Measurements from ENCODE around the gene CCDC127. TPM values are rescaled to one million over a fixed set of nuclear protein-coding genes. Genes with fewer than 3 reads are reported as not detected.

CCDC127 gene
- total RNA-seq, 1 experiment from 2014 or later, result 10.5 TPM

GRCh38 chr5:162190-162564 is 55.8 kb downstream of the CCDC127 start:
- POLR2A ChIA-PET, result no interaction called here

GRCh38 chr5:161803-162110 is 56.2 kb downstream of the CCDC127 start:
- Histone ChIP-seq H3K27me3 (replicated peaks; ENCODE audit: control insufficient read depth, insufficient read depth, low read length) (no peaks in the 10 kb centered on the region), H3K4me1 (no peaks in the 10 kb centered on the region), H3K4me3 (ENCODE audit: low read depth, low read length) (no peak overlapping the region), H3K36me3 (ENCODE audit: control insufficient read depth, insufficient read depth, low read length) (no peaks in the 10 kb centered on the region; the same call in 1 of the 2 replicates), H3K9me3 (no peaks in the 10 kb centered on the region)
- peaks cover 50% of the 10 kb centered on the region for H3K36me3 Mint-ChIP-seq (ENCODE audit: insufficient read depth, unreplicated experiment)
- H3K4me1 Mint-ChIP-seq (ENCODE audit: low read depth, unreplicated experiment), result no peaks in the 10 kb centered on the region
- H3K27ac Mint-ChIP-seq (ENCODE audit: unreplicated experiment), result no peak overlapping the region
- POLR2A ChIA-PET, result no interaction called here
- no TSS peak for BruUV-seq (replicated peaks)
- TF ChIP-seq CTCF (IDR thresholded peaks at IDR 0.05; ENCODE audit: insufficient read depth in 1 of 2, low read depth in 1 of 2, low read length in 1 of 2, severe bottlenecking in 1 of 2, unreplicated experiment in 1 of 2), result no peak
- DNase-seq, result no peak
- H3K27me3 Mint-ChIP-seq (ENCODE audit: insufficient read depth, unreplicated experiment), result no peaks in the 10 kb centered on the region
- H3K4me3 Mint-ChIP-seq (ENCODE audit: unreplicated experiment), result no peak overlapping the region
- CTCF ChIA-PET, result no interaction called here
- H3K9me3 Mint-ChIP-seq (ENCODE audit: unreplicated experiment), result no peaks in the 10 kb centered on the region
- intact Hi-C loops (cut with micrococcal nuclease; ENCODE audit: unreplicated experiment), result no loop called here

More at GRCh38 chr5:162190-162564, 55.8 kb downstream of the CCDC127 start:
- Mint-ChIP-seq H3K36me3 (ENCODE audit: insufficient read depth, unreplicated experiment) (peaks cover 48% of the 10 kb centered on the region), H3K9me3 (ENCODE audit: unreplicated experiment) (no peaks in the 10 kb centered on the region), H3K4me1 (ENCODE audit: low read depth, unreplicated experiment) (no peaks in the 10 kb centered on the region), H3K27ac (ENCODE audit: unreplicated experiment) (no peak overlapping the region), H3K27me3 (ENCODE audit: insufficient read depth, unreplicated experiment) (no peaks in the 10 kb centered on the region), H3K4me3 (ENCODE audit: unreplicated experiment) (no peak overlapping the region)
- BruUV-seq (replicated peaks), result no TSS peak
- H3K4me3 ChIP-seq (ENCODE audit: low read depth, low read length), result no peak overlapping the region
- TF ChIP-seq CTCF (IDR thresholded peaks at IDR 0.05; ENCODE audit: insufficient read depth in 1 of 2, low read depth in 1 of 2, low read length in 1 of 2, severe bottlenecking in 1 of 2, unreplicated experiment in 1 of 2), result no peak
- no peaks in the 10 kb centered on the region for H3K9me3 ChIP-seq
- CTCF ChIA-PET, result no interaction called here
- DNase-seq, result no peak
- no peaks in the 10 kb centered on the region for H3K4me1 ChIP-seq
- intact Hi-C loops (cut with micrococcal nuclease; ENCODE audit: unreplicated experiment), result no loop called here
- no peaks in the 10 kb centered on the region for H3K27me3 ChIP-seq (replicated peaks; ENCODE audit: control insufficient read depth, insufficient read depth, low read length)
- H3K36me3 ChIP-seq (ENCODE audit: control insufficient read depth, insufficient read depth, low read length), result no peaks in the 10 kb centered on the region; the same call in 1 of the 2 replicates

- H3K36me3 ChIP-seq (ENCODE audit: control insufficient read depth, insufficient read depth, low read length), result no peaks in the 10 kb centered on the region; the same call in 1 of the 2 replicates
- no peaks in the 10 kb centered on the region for H3K27me3 Mint-ChIP-seq (ENCODE audit: insufficient read depth, unreplicated experiment)
- H3K4me3 ChIP-seq (ENCODE audit: low read depth, low read length), result no peak overlapping the region
- no peaks in the 10 kb centered on the region for H3K27me3 ChIP-seq (replicated peaks; ENCODE audit: control insufficient read depth, insufficient read depth, low read length)
- DNase-seq, result no peak
- no TSS peak for BruUV-seq (replicated peaks)
- no peaks in the 10 kb centered on the region for H3K4me1 Mint-ChIP-seq (ENCODE audit: low read depth, unreplicated experiment)
- TF ChIP-seq CTCF (IDR thresholded peaks at IDR 0.05; ENCODE audit: insufficient read depth in 1 of 2, low read depth in 1 of 2, low read length in 1 of 2, severe bottlenecking in 1 of 2, unreplicated experiment in 1 of 2), result no peak
- H3K27ac Mint-ChIP-seq (ENCODE audit: unreplicated experiment), result no peak overlapping the region
- no peak overlapping the region for H3K4me3 Mint-ChIP-seq (ENCODE audit: unreplicated experiment)
- ChIA-PET POLR2A (no interaction called here), CTCF (no interaction called here)
- H3K4me1 ChIP-seq, result no peaks in the 10 kb centered on the region
- H3K36me3 Mint-ChIP-seq (ENCODE audit: insufficient read depth, unreplicated experiment), result peaks cover 50% of the 10 kb centered on the region
- no peaks in the 10 kb centered on the region for H3K9me3 Mint-ChIP-seq (ENCODE audit: unreplicated experiment)
- intact Hi-C loops (cut with micrococcal nuclease; ENCODE audit: unreplicated experiment), result no loop called here
- no peaks in the 10 kb centered on the region for H3K9me3 ChIP-seq
Measured at GRCh38 chr5:160921-161802, 56.8 kb downstream of the CCDC127 start.
